Activated naive CD4-positive, alpha-beta T cell treated with anti-CD3 and anti-CD28 coated beads, Interleukin-2, amount 10 ng/mL, durations not matched to agents 7 days and 5 days (primary cell): ENCODE data around the gene ANKRD55.
"Not testable (repeated sequence)": the region's sequence is repeated elsewhere in the genome, so short reads cannot be mapped to it uniquely, and the experiment has no call there.

Experiments used
- CTCF ChIA-PET: fragments of 350-600 bp; sonication (Branson Sonifier 250); formaldehyde crosslinking; loops from one replicate; lab custom pipeline; 2021; ENCODE audit warnings: antibody characterized with exemption; lab: Charles Lee
- DNase-seq: peaks from one replicate; pipeline ENCODE4 v3.0.0-alpha.2; 2020
- H3K27ac Mint-ChIP-seq: one replicate; pipeline ENCODE4 v1.8.0; 2021; ENCODE audit warnings: mild to moderate bottlenecking, moderate library complexity, mixed read lengths
- H3K27me3 Mint-ChIP-seq: one replicate; pipeline ENCODE4 v1.8.0; 2021; ENCODE audit warnings: mild to moderate bottlenecking, mixed read lengths
- H3K36me3 Mint-ChIP-seq: one replicate; pipeline ENCODE4 v1.8.0; 2021; ENCODE audit warnings: mixed read lengths
- H3K4me1 Mint-ChIP-seq: one replicate; pipeline ENCODE4 v1.8.0; 2021; ENCODE audit warnings: mixed read lengths
- H3K4me3 Mint-ChIP-seq: one replicate; pipeline ENCODE4 v1.8.0; 2021; ENCODE audit warnings: mild to moderate bottlenecking, moderate library complexity, mixed read lengths
- H3K9me3 Mint-ChIP-seq: one replicate; pipeline ENCODE4 v1.8.0; 2021; ENCODE audit warnings: mixed read lengths

ANKRD55 gene

DNA sequence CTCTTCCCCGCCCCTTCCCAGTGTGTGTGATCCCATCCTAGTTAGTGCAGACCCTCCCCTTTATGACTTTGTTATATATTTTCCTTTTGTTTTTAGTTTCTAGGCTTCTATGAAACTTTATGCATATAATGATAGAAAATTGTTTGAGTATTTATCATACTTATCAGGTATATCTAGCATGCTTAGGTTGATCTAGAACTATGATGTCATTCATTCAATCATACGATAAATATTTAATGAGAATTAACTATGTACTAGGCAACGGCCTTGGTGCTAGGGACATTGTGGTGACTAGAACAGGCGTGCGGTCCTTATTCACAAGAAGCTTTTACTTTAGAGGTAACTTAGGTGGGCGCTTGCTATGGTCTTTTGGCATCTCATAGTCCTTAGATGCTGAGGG lies 13.6 kb upstream of the ANKRD55 start:
- peaks cover 5% of the 10 kb centered on the region for H3K27me3 Mint-ChIP-seq
- no peak for DNase-seq
- H3K36me3 Mint-ChIP-seq: no peaks in the 10 kb centered on the region
- CTCF ChIA-PET: no interaction called here
- peaks cover 2% of the 10 kb centered on the region for H3K4me1 Mint-ChIP-seq
- peaks cover 11% of the 10 kb centered on the region for H3K9me3 Mint-ChIP-seq
- no peak overlapping the region for H3K4me3 Mint-ChIP-seq
- H3K27ac Mint-ChIP-seq: no peak overlapping the region

DNA sequence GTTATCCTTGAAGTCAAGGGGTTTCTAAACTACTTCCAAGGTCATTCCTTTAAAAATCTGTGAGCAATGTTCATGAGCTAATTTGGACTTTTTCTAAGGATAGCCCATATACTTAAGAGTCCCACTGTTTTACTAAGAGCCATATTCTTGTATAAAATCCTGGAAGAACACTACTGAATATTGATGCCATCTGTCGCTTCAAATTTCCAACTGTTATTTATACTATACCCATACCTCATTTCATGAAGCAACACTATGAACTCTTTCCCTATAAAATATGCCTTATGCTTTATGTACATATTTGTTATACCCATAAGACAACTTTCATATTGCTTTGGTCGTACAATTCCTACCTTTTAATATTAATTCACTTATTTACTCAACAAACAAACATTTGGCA lies 12.4 kb upstream of the ANKRD55 start:
- peaks cover 5% of the 10 kb centered on the region for H3K27me3 Mint-ChIP-seq
- CTCF ChIA-PET: no interaction called here
- no peak for DNase-seq
- no peak overlapping the region for H3K27ac Mint-ChIP-seq
- no peaks in the 10 kb centered on the region for H3K4me1 Mint-ChIP-seq
- H3K4me3 Mint-ChIP-seq: no peak overlapping the region
- H3K9me3 Mint-ChIP-seq: peaks cover 18% of the 10 kb centered on the region
- no peaks in the 10 kb centered on the region for H3K36me3 Mint-ChIP-seq

DNA sequence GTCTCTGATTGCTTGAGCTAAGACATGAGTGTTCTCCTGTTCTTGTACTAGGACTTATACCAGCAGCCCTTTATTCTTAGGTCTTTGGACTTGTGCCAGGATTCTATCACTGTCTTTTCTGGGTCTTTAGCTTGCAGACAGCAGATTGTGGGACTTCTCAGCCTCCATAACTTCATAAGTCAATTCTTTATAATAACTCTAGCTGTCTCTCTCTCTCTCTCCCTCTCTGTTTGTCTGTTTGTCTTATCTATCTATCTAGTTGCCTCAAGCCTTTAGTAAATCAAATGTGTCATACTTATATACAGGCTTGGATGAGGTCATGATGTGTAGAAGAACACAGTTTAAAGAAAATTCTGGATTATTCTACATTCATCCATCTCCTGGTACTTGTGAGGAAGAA lies 11.5 kb upstream of the ANKRD55 start:
- Mint-ChIP-seq H3K4me1 (no peaks in the 10 kb centered on the region), H3K27me3 (peaks cover 5% of the 10 kb centered on the region), H3K4me3 (no peak overlapping the region), H3K9me3 (peaks cover 17% of the 10 kb centered on the region), H3K27ac (no peak overlapping the region), H3K36me3 (no peaks in the 10 kb centered on the region)
- CTCF ChIA-PET: no interaction called here
- DNase-seq: no peak

DNA sequence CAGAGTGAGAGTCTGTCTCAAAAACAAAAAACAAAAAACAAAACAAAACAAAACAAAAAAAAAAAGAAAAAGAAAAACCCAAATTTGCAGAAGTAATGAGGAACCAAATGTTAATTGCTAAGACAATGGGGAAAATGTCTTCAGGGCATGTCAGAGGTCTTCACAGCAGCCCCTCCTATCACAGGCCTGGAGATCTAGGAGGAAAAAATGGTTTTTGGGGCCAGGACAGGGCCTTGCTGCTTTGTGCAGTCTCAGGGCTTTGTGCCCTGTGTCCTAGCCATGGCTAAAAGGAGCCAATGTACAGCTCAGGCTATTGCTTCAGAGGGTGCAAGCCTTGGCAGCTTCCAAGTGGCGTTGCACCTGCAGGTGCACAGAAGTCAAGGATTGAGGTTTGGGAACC lies 9.1 kb upstream of the ANKRD55 start:
- CTCF ChIA-PET: interaction anchor here (0.8 kb wide), 1 partner anchor 551 kb away, joined by 3 read pairs; no protein-coding TSS in a partner anchor
- not testable (repeated sequence) for H3K27ac Mint-ChIP-seq, H3K27me3 Mint-ChIP-seq, H3K36me3 Mint-ChIP-seq, DNase-seq, H3K9me3 Mint-ChIP-seq, H3K4me3 Mint-ChIP-seq, H3K4me1 Mint-ChIP-seq

DNA sequence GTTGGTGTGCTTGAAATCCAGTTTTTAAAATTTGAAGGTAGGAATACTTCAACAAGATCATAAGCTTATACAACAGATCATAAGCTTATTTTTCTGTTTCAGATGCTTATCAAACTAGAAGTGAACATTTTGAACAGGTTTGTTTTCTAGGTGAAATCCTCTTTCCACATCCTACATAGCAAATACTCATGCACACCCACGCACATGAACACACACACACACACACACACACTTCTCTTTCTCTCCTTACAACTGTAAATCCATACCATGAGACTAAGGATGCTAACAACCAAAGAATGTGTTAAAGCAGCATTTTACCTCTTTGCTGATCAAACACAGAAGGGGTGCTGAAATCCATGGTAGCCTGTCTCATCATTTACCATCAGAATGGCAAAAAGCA lies 592 bp downstream of the ANKRD55 start:
- Mint-ChIP-seq H3K4me1 (peaks cover 4% of the 10 kb centered on the region), H3K27ac (no peak overlapping the region), H3K27me3 (peaks cover 28% of the 10 kb centered on the region), H3K9me3 (peaks cover 6% of the 10 kb centered on the region), H3K36me3 (no peaks in the 10 kb centered on the region), H3K4me3 (no peak overlapping the region)
- DNase-seq: no peak
- CTCF ChIA-PET: no interaction called here

DNA sequence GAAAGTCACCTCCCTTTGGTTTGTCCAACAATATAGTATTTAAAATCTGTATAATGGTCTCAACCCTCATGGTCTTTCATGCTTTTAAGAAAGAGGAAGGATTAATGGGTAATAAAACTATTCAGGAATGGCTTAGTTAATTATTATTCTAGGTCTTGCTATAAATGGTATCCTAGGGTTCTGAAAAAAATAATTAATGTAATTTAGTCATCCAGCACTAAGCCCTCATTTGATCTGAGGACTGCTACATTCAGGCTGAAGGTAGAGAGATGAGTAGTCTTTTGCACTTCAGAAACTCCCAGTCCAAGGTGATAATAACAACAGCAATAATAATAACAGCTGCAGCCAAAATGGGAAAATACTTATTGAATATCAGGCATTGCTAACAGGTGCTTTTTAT lies 2.6 kb downstream of the ANKRD55 start:
- H3K27ac Mint-ChIP-seq: no peak overlapping the region

DNA sequence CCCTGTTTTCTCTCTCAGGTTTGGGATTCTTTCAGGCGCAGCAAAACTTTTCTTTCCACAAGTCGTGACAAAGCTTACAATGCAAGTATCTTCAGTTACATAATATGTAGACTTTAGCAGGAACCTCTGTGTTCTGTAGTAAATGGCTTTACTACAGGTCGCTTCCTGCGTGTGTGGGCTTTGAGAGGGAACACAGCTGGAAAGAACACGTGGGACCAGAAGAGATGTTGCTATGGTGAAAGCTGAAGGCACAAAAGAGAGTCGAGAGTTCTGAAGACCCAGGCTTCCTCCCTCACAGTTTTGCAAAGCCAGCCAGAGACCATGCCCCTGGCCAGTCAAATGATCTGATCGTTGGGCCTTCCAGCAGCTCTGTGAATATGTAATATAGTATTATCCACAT lies 4.0 kb downstream of the ANKRD55 start:
- H3K27ac Mint-ChIP-seq: no peak overlapping the region
- CTCF ChIA-PET: interaction anchor here (0.7 kb wide), 1 partner anchor 294 kb away, joined by 3 read pairs; no protein-coding TSS in a partner anchor

More for the DNA sequence above, 2.6 kb downstream of the ANKRD55 start:
- no peak for DNase-seq
- Mint-ChIP-seq H3K27me3 (peaks cover 28% of the 10 kb centered on the region), H3K36me3 (peaks cover 8% of the 10 kb centered on the region), H3K4me3 (no peak overlapping the region), H3K9me3 (peaks cover 18% of the 10 kb centered on the region), H3K4me1 (peaks cover 18% of the 10 kb centered on the region)
- CTCF ChIA-PET: no interaction called here

DNA sequence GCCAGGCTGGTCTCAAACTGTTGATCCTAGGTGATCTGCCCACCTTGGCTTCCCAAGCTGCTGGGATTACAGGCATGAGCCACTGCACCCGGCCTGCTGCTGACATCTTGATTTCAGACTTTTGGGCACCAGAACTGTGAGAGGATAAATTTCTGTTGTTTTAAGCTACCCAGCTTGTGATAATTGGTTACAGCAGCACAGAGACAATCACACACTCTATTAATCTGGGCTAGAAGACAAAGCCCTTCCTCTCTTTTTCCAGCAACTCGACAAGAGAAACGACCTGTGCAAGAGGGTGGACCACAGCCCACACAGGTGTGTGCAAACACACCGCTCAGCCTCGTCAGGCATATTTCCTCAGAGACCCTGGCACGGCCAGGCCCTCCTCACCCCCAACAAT lies 4.5 kb downstream of the ANKRD55 start:
- H3K9me3 Mint-ChIP-seq: peaks cover 35% of the 10 kb centered on the region
- peaks cover 20% of the 10 kb centered on the region for H3K27me3 Mint-ChIP-seq
- CTCF ChIA-PET: no interaction called here
- DNase-seq: no peak
- peaks cover 22% of the 10 kb centered on the region for H3K4me1 Mint-ChIP-seq
- peaks cover 19% of the 10 kb centered on the region for H3K36me3 Mint-ChIP-seq
- H3K27ac Mint-ChIP-seq: no peak overlapping the region
- H3K4me3 Mint-ChIP-seq: no peak overlapping the region

More for the DNA sequence above, 4.0 kb downstream of the ANKRD55 start:
- peaks cover 18% of the 10 kb centered on the region for H3K36me3 Mint-ChIP-seq
- peaks cover 22% of the 10 kb centered on the region for H3K4me1 Mint-ChIP-seq
- H3K27me3 Mint-ChIP-seq: peaks cover 20% of the 10 kb centered on the region
- no peak overlapping the region for H3K4me3 Mint-ChIP-seq
- H3K9me3 Mint-ChIP-seq: peaks cover 31% of the 10 kb centered on the region
- no peak for DNase-seq

DNA sequence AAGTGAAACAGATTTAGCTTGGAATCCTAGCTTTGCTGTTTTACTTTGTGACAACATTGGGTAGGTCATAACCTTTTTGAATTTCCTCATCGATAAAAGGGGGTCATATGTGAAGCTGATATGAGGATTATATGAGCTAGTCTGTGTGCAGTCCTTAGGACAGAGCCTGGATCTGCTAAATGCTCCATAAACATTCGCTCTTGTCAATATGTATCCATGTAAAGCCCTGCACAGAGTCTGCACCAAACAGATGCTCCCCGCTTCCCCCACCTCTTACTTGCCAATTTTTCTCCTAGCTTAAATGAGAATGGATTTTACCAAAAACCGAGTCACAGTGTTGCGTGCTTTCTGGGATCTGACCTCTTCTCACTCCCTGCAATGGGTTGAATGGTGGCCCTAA lies 5.4 kb downstream of the ANKRD55 start:
- CTCF ChIA-PET: interaction anchor here (0.7 kb wide), 1 partner anchor 1042 kb away, joined by 3 read pairs; no protein-coding TSS in a partner anchor
- Mint-ChIP-seq H3K27me3 (peaks cover 15% of the 10 kb centered on the region), H3K36me3 (peaks cover 21% of the 10 kb centered on the region), H3K9me3 (peaks cover 43% of the 10 kb centered on the region), H3K4me3 (no peak overlapping the region), H3K4me1 (peaks cover 22% of the 10 kb centered on the region), H3K27ac (no peak overlapping the region)
- no peak for DNase-seq

DNA sequence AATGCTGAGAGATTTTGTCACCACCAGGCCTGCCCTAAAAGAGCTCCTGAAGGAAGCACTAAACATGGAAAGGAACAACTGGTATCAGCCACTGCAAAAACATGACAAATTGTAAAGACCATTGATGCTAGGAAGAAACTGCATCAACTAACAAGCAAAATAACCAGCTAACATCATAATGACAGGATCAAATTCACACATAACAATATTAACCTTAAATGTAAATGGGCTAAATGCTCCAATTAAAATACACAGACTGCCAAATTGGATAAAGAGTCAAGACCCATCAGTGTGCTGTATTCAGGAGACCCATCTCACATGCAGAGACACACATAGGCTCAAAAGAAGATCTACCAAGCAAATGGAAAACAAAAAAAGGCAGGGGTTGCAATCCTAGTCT lies 9.8 kb downstream of the ANKRD55 start:
- CTCF ChIA-PET, DNase-seq, H3K27ac Mint-ChIP-seq, H3K4me3 Mint-ChIP-seq, H3K27me3 Mint-ChIP-seq: not testable (repeated sequence)
- Mint-ChIP-seq H3K4me1 (peaks cover 41% of the 10 kb centered on the region), H3K36me3 (peaks cover 50% of the 10 kb centered on the region), H3K9me3 (peaks cover 68% of the 10 kb centered on the region)

DNA sequence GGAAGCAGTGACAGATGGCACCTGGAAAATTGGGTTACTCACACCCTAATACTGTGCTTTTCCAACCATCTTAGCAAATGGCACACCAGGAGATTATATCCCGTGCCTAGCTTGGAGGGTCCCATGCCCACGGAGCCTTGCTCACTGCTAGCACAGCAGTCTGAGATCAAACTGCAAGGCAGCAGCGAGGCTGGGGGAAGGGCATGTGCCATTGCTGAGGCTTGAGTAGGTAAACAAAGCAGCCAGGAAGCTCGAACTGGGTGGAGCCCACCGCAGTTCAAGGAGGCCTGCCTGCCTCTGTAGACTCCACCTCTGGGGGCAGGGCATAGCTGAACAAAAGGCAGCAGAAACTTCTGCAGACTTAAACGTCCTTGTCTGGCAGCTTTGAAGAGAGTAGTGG lies 11.5 kb downstream of the ANKRD55 start:
- CTCF ChIA-PET, H3K4me3 Mint-ChIP-seq, H3K27me3 Mint-ChIP-seq: not testable (repeated sequence)
- DNase-seq: peak; percentile 57
- Mint-ChIP-seq H3K36me3 (peaks cover 50% of the 10 kb centered on the region), H3K4me1 (peaks cover 37% of the 10 kb centered on the region), H3K27ac (peak overlapping the region; percentile 77), H3K9me3 (peaks cover 66% of the 10 kb centered on the region)

DNA sequence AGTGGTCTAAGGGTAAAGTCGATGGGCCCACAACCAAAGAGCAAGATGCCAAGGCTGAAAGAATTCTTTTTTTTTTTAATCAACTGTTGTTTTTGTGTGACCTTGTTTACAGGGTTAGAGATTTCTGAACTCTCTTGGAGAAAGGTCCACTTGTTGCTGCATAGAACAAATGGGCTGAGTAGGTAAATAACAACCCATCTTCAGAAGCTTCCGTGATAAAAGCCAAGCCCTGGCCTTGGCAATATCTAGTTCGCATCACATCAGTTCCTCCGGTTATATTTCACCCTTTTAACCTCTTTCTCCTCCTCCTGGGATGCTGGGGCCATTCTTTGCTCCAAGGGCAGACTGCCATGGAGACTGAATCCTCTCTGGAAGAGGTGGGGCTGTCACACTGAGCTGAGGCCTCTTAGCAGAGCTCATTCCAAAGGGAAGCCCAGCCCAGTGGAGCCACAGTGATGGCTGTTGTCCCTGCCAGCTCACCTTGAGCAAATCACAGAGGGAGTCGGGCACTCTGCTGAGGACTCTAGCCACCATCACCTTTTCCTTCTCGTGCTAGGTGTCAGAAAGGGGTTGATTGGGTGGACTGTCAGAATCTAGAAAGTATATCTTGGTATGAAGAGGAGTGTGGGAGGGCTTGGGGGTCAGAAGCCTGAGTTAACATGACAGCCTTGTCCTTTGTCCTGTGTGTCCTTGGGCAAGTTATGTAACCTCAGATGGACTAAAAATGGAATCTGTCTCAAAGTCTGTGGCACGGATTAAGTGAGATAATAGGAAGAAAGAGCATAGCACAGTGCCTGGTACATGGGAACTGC lies 17.9 kb downstream of the ANKRD55 start:
- Mint-ChIP-seq H3K4me1 (peaks cover 3% of the 10 kb centered on the region), H3K36me3 (peaks cover 14% of the 10 kb centered on the region), H3K9me3 (peaks cover 33% of the 10 kb centered on the region), H3K27me3 (no peaks in the 10 kb centered on the region), H3K27ac (no peak overlapping the region), H3K4me3 (no peak overlapping the region)
- DNase-seq: no peak
- CTCF ChIA-PET: interaction anchor here (1.6 kb wide), 1 partner anchor 14 kb away, joined by 5 read pairs; no protein-coding TSS in a partner anchor

DNA sequence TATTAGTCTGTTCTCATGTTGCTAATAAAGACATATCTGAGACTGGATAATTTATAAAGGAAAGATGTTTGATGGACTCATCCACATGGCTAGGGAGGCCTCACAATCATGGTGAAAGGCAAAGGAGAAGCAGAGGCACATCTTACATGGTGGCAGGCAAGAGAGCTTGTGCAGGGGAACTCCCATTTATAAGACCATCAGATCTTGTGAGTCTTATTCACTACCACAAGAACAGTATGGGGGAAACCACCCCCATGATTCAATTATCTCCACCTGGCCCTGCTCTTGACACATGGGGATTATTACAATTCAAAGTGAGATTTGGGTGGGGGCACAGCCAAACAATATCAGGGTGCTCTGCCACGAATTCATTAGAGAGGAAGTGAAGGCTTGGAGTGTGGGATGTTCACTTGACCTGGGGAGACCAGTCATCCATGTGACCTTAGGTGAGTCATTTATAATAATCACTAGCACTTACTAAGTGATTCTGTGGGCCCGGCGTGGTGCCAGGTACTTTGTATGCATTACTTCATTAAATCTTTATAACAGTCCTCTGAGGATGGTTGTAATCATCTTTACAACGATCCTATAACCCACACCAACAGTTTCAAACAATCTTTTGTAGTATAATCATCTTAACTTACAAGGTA lies 19.1 kb downstream of the ANKRD55 start:
- H3K36me3 Mint-ChIP-seq, H3K27ac Mint-ChIP-seq, H3K4me3 Mint-ChIP-seq, CTCF ChIA-PET, H3K27me3 Mint-ChIP-seq, DNase-seq, H3K4me1 Mint-ChIP-seq: not testable (repeated sequence)
- peaks cover 27% of the 10 kb centered on the region for H3K9me3 Mint-ChIP-seq

DNA sequence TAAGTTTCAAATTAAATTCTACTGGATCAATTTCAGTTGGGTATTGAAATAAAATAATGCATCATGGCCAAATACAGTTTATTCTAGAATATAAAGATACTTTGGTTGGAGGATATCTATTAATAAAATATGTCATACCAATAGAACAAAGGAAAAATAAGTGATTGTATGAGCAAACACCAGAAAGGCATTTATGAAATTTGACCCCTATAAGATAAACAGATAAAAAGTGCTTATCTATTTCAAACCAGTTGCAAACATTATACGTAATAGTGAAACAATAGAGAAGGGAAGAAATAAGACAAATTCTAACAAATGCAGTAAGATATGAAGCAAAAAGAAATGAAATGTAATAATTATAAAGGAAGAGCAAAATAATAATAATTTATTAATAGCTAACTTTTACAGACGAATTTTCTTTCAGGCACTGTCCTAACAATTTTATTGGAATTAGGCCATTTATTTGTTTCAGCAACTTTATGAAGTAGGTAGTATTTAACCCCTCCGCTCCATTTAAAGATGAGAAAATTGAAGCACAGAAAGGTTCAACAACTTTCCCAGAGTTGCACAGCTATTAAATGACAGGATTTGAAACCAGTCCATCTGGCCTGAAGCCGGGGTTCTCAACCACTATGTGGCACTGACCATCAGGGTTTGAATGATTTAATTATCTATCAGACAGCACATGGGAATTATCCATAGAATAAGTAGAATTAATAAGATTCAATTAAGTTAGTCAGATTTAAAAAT lies 20.8 kb downstream of the ANKRD55 start:
- Mint-ChIP-seq H3K27me3 (no peaks in the 10 kb centered on the region), H3K4me3 (no peak overlapping the region)
- CTCF ChIA-PET: no interaction called here

More for the DNA sequence above, 20.8 kb downstream of the ANKRD55 start:
- Mint-ChIP-seq H3K4me1 (no peaks in the 10 kb centered on the region), H3K9me3 (peaks cover 27% of the 10 kb centered on the region), H3K36me3 (peaks cover 4% of the 10 kb centered on the region), H3K27ac (no peak overlapping the region)
- DNase-seq: no peak
